Activated T-helper 1 cell treated with anti-CD3 and anti-CD28 coated beads, Interleukin-12 subunit alpha, Interleukin-12 subunit beta, Interleukin-2, Interleukin-4 antibody, amounts not matched to agents 30 ng/mL and 10 ng/mL and 1 ng/mL, durations not matched to agents 14 hours and 24 hours and 36 hours (primary cell): Measurements from ENCODE around the gene ACO1. TPM values are rescaled to one million over a fixed set of nuclear protein-coding genes. Genes with fewer than 3 reads are reported as not detected.
"Not testable (repeated sequence)": the region's sequence is repeated elsewhere in the genome, so short reads cannot be mapped to it uniquely, and the experiment has no call there.

Experiments used
- DNase-seq: peaks from one replicate; pipeline ENCODE4 v3.0.0; 2021; ENCODE audit warnings: low spot score
- H3K27ac Mint-ChIP-seq: one replicate; pipeline ENCODE4 v1.8.0; 2021; ENCODE audit warnings: mild to moderate bottlenecking, mixed read lengths
- H3K27me3 Mint-ChIP-seq: one replicate; pipeline ENCODE4 v1.8.0; 2022; ENCODE audit warnings: mild to moderate bottlenecking, moderate library complexity, mixed read lengths; ENCODE audit not compliant: insufficient read depth
- H3K36me3 Mint-ChIP-seq: one replicate; pipeline ENCODE4 v1.8.0; 2021; ENCODE audit warnings: low read depth, mixed read lengths
- H3K4me1 Mint-ChIP-seq: one replicate; pipeline ENCODE4 v1.8.0; 2021; ENCODE audit warnings: low read depth, mixed read lengths
- H3K4me3 Mint-ChIP-seq: one replicate; pipeline ENCODE4 v1.8.0; 2021; ENCODE audit warnings: mild to moderate bottlenecking, moderate library complexity, mixed read lengths
- H3K9me3 Mint-ChIP-seq: one replicate; pipeline ENCODE4 v1.8.0; 2021; ENCODE audit warnings: mixed read lengths
- intact Hi-C: fragments of 100-400 bp; cut with micrococcal nuclease; formaldehyde crosslinking; loops from one replicate; pipeline ENCODE4 v1.15.1; 2024
- total RNA-seq: library from RNA; stranded (reverse); gene quantifications from 2 replicates; pipeline ENCODE4 v1.2.3, GENCODE V29; 2022

The ACO1 gene
- total RNA-seq: 5.6 and 6.9 TPM in 2 replicates

DNA sequence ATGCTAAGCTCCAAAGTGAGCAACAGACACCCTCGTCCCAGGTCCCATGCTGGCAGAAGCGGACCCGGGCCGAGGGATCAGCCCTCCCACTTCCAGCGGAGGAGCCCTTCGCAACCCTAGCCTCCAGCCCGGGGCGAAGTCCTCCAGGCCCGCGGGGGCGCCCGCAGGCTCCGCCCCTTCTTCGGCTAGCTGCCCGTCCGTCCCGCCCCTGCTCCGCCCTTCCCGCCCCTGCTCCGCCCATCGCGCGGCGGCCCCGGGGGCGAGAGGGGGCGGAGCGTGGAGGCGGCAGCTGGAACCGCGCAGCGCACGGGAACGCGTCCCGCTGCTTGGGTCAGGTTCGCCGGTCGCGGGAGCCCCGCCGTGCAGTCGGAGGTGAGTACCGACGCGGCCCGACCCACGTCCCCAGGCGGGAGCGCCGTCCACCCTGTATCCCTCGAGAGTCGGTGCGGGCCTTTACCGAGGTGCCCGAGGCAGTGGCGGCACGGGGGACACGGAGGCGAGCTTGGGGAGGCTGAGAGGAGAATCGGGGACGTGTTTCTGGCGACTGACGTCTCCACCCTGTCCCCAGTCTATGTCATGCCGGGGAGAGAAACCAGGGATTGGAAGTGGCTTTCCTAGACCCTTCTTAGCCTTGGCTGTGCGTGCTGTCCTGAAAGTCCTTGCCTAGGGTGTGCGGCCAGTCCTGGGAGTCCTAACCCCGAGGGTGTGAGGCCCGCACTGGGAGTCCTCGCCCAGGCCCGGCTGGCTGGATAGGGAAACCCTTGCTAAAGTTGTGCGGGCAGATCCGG is at the start of gene ACO1:
TSS of gene ACO1 (plus strand) at position 280 of the 788 bp plus-strand sequence. CDS start 20,864 bp downstream, outside the sequence.
- Mint-ChIP-seq H3K27me3 (peaks cover 21% of the 10 kb centered on the region), H3K4me1 (peaks cover 15% of the 10 kb centered on the region), H3K27ac (peak within 1 kb of the TSS; percentile 38), H3K4me3 (peak within 1 kb of the TSS; percentile 81), H3K9me3 (no peaks in the 10 kb centered on the region), H3K36me3 (peaks cover 2% of the 10 kb centered on the region)
- DNase-seq: peak; percentile 84
- intact Hi-C loops: loop anchor here (1.0 kb wide), 2 partner anchors 167 to 189 kb away; partner anchors contain the start of gene NDUFB6

GRCh38 chr9:32334916-32335895 is 49.2 kb upstream of the ACO1 start:
- Mint-ChIP-seq H3K27me3 (peaks cover 3% of the 10 kb centered on the region), H3K4me1 (peaks cover 5% of the 10 kb centered on the region), H3K4me3 (no peak overlapping the region), H3K9me3 (no peaks in the 10 kb centered on the region), H3K27ac (no peak overlapping the region), H3K36me3 (no peaks in the 10 kb centered on the region)
- intact Hi-C loops: no loop called here
- no peak for DNase-seq

- Mint-ChIP-seq H3K9me3 (no peaks in the 10 kb centered on the region), H3K4me3 (no peak overlapping the region), H3K4me1 (peaks cover 17% of the 10 kb centered on the region), H3K36me3 (no peaks in the 10 kb centered on the region), H3K27ac (no peak overlapping the region), H3K27me3 (peaks cover 5% of the 10 kb centered on the region)
- DNase-seq: no peak
- intact Hi-C loops: no loop called here
Measured at GRCh38 chr9:32339424-32339823, 45.0 kb upstream of the ACO1 start.

- Mint-ChIP-seq H3K27me3 (peaks cover 3% of the 10 kb centered on the region), H3K27ac (no peak overlapping the region), H3K4me1 (peaks cover 26% of the 10 kb centered on the region), H3K36me3 (no peaks in the 10 kb centered on the region), H3K4me3 (no peak overlapping the region), H3K9me3 (no peaks in the 10 kb centered on the region)
- DNase-seq: no peak
- intact Hi-C loops: no loop called here
Measured at GRCh38 chr9:32340361-32340760, 44.1 kb upstream of the ACO1 start.

GRCh38 chr9:32344551-32345182 is 39.8 kb upstream of the ACO1 start:
- Mint-ChIP-seq H3K36me3 (no peaks in the 10 kb centered on the region), H3K4me1 (peaks cover 22% of the 10 kb centered on the region), H3K27me3 (peaks cover 5% of the 10 kb centered on the region), H3K9me3 (no peaks in the 10 kb centered on the region), H3K27ac (no peak overlapping the region), H3K4me3 (no peak overlapping the region)
- no peak for DNase-seq
- intact Hi-C loops: no loop called here

GRCh38 chr9:32345243-32345642 is 39.2 kb upstream of the ACO1 start:
- no peak overlapping the region for H3K4me3 Mint-ChIP-seq
- H3K27ac Mint-ChIP-seq: no peak overlapping the region
- no peaks in the 10 kb centered on the region for H3K36me3 Mint-ChIP-seq
- no peak for DNase-seq
- peaks cover 22% of the 10 kb centered on the region for H3K4me1 Mint-ChIP-seq
- H3K9me3 Mint-ChIP-seq: no peaks in the 10 kb centered on the region
- H3K27me3 Mint-ChIP-seq: peaks cover 5% of the 10 kb centered on the region
- intact Hi-C loops: no loop called here

GRCh38 chr9:32347571-32347970 is 36.9 kb upstream of the ACO1 start:
- Mint-ChIP-seq H3K9me3 (no peaks in the 10 kb centered on the region), H3K27me3 (peaks cover 6% of the 10 kb centered on the region), H3K4me3 (no peak overlapping the region), H3K27ac (no peak overlapping the region), H3K4me1 (peaks cover 22% of the 10 kb centered on the region), H3K36me3 (no peaks in the 10 kb centered on the region)
- intact Hi-C loops: no loop called here
- no peak for DNase-seq

GRCh38 chr9:32348106-32348695 is 36.2 kb upstream of the ACO1 start:
- H3K4me3 Mint-ChIP-seq: no peak overlapping the region
- H3K27me3 Mint-ChIP-seq: peaks cover 6% of the 10 kb centered on the region
- H3K4me1 Mint-ChIP-seq: peaks cover 21% of the 10 kb centered on the region
- no peaks in the 10 kb centered on the region for H3K9me3 Mint-ChIP-seq
- no peak for DNase-seq
- no peaks in the 10 kb centered on the region for H3K36me3 Mint-ChIP-seq
- H3K27ac Mint-ChIP-seq: no peak overlapping the region
- intact Hi-C loops: no loop called here

GRCh38 chr9:32349013-32349412 is 35.4 kb upstream of the ACO1 start:
- Mint-ChIP-seq H3K36me3 (no peaks in the 10 kb centered on the region), H3K27ac (no peak overlapping the region), H3K9me3 (no peaks in the 10 kb centered on the region), H3K27me3 (peaks cover 6% of the 10 kb centered on the region), H3K4me1 (peaks cover 14% of the 10 kb centered on the region), H3K4me3 (no peak overlapping the region)
- DNase-seq: no peak
- intact Hi-C loops: no loop called here

GRCh38 chr9:32350682-32351081 is 33.8 kb upstream of the ACO1 start:
- no peaks in the 10 kb centered on the region for H3K36me3 Mint-ChIP-seq
- no peak overlapping the region for H3K4me3 Mint-ChIP-seq
- H3K9me3 Mint-ChIP-seq: no peaks in the 10 kb centered on the region
- intact Hi-C loops: no loop called here
- DNase-seq: no peak
- H3K4me1 Mint-ChIP-seq: no peaks in the 10 kb centered on the region
- peaks cover 6% of the 10 kb centered on the region for H3K27me3 Mint-ChIP-seq
- H3K27ac Mint-ChIP-seq: no peak overlapping the region

- DNase-seq: no peak
- H3K36me3 Mint-ChIP-seq: no peaks in the 10 kb centered on the region
- H3K4me3 Mint-ChIP-seq: no peak overlapping the region
- no peak overlapping the region for H3K27ac Mint-ChIP-seq
- H3K9me3 Mint-ChIP-seq: no peaks in the 10 kb centered on the region
- no peaks in the 10 kb centered on the region for H3K4me1 Mint-ChIP-seq
- H3K27me3 Mint-ChIP-seq: peaks cover 10% of the 10 kb centered on the region
- intact Hi-C loops: no loop called here
Measured at GRCh38 chr9:32351845-32352244, 32.6 kb upstream of the ACO1 start.

GRCh38 chr9:32353476-32353875 is 31.0 kb upstream of the ACO1 start:
- H3K4me1 Mint-ChIP-seq, H3K36me3 Mint-ChIP-seq, H3K27me3 Mint-ChIP-seq, H3K9me3 Mint-ChIP-seq, DNase-seq, H3K4me3 Mint-ChIP-seq, H3K27ac Mint-ChIP-seq, intact Hi-C loops: not testable (repeated sequence)
